Stimulated activated CD8-positive, alpha-beta memory T cell treated with anti-CD3 and anti-CD28 coated beads, Interleukin-15, amount 100 ng/mL, for 24 hours (primary cell): ENCODE results near the gene LMO7.

Experiments
- DNase-seq: peaks from one replicate; pipeline ENCODE4 v3.0.0-alpha.2; 2020; ENCODE audit warnings: low read depth

LMO7 gene

DNA sequence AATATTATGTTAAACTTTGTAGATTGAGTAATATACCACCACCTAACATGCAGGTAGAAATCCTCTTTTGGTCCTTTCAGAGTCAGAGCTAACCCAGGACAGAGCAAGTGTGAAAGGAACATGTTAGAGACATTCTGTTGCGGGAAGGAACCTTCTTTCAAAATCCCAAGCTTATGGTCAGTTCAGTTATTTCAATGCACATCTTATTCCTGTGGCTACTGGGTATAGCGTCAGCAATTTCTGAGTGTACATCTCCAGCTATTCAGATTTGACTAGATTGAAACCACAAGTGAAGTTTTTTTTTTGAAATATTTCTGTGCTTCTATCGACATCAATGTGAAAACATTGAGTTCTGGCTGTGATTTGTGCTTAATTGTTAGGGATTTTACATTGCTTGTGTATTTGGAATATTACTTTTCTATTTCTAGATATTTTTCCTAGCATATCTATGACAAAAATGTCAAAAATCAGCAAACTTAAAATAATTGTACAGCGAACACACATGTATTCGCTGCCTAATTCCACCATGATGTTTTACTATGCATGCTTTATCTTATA, 165.3 kb downstream of the LMO7 start:
- DNase-seq, result no peak

DNA sequence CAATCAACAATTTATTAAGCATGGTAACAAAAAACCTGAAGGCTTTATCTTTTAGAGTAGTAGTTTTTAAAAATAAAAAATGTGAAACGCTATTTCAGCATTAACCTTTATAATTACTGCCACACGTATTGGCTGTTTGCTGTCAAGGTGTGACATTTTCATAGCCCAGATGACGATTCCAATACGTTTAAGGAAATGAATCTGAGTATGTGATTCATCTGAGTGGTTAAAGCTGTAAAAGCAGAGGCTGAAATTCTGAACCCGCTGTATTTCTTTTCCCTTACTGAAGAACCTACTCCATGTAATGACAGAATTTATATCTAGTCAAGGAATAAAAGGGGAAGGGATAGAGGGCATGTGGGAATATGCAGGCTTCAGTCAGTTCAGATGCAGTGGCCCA, 166.0 kb downstream of the LMO7 start:
- no peak for DNase-seq

DNA sequence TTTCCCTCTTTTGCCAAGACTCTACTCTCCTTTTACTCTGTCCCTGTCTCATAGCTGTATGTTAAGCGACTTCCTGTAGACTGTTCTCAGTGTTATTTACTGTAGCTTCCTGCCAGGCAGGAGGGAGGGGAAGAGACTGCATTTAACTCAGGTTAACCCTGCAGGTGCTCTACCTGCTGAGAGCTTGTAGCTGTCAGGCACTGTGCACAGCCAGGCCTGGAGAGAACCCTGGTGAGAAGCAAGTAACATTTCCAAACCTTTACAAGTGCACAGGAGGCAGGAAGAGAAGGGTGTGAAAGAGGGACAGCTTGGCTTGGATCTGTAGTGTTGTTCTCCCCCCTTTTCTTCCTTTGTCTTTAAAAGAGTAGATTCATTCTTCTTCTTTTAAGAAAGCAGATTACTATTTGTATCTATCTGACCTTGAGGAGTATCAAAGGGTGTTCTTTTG, 167.1 kb downstream of the LMO7 start:
- no peak for DNase-seq

- DNase-seq, result no peak
These were observed 167.9 kb downstream of the LMO7 start for GRCh38 chr13:75804054-75804453.

- DNase-seq, result no peak
These were observed 168.5 kb downstream of the LMO7 start for GRCh38 chr13:75804605-75805004.

DNA sequence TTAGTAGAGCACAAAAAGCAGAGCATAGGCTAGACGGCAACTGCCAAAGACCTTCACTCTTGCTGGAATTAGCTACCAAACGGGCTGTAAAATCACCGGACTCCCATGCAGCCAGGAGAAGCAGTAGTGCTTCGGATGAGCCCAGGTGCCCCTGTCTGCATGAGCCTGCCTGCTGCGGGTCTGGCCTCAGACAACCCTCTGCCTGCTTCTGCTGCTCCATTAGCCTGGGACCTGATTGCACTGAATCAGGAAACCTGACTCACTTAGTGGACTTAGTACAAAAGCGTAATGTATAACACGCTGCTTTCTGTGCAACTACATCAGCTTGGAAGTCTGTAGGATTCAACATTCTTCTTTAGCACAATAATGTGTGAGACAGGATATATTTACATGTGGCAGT, 170.0 kb downstream of the LMO7 start:
- DNase-seq, result no peak

GRCh38 chr13:75811361-75811760, 175.2 kb downstream of the LMO7 start:
- DNase-seq, result no peak

DNA sequence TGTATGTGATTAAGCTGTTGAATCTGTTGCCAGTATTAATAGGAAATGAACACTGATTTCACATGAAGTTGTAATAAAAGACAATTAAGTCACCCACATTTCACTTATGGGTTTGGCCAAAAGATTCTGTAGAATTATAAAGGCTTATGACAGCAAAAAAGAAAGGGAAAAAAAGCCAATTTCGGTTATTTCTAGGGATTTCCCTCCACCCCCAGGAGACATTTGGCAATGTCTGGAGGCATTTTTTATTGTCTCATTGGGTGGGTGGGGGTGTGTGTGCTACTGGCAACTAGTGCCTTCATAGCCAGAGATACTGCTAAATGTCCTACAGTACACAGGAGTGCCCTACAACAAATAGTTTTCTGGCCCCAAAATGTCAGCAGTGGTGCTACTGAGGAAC, 175.7 kb downstream of the LMO7 start:
- DNase-seq, result no peak

DNA sequence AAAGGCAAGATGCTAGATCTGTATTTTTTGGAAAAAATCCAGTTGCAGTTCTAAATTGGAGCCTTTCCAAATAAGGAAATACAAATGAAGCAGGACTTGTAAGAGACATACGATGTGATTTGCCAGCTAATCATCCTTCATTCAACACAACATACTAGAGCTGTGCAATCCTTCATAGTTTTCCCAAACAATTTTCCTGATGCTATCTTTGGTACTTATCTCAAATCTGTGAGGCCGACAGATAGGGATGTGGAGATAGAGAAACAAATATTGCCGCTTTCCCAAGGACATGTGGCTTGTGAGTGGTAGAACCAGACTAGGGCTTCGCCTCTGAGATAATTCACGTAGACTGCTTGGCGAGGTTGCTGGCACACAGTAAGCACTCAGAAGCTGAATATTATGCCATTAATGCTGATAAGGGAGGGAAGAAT, 176.6 kb downstream of the LMO7 start:
- DNase-seq, result no peak

GRCh38 chr13:75813323-75813722, 177.2 kb downstream of the LMO7 start:
- DNase-seq, result no peak

DNA sequence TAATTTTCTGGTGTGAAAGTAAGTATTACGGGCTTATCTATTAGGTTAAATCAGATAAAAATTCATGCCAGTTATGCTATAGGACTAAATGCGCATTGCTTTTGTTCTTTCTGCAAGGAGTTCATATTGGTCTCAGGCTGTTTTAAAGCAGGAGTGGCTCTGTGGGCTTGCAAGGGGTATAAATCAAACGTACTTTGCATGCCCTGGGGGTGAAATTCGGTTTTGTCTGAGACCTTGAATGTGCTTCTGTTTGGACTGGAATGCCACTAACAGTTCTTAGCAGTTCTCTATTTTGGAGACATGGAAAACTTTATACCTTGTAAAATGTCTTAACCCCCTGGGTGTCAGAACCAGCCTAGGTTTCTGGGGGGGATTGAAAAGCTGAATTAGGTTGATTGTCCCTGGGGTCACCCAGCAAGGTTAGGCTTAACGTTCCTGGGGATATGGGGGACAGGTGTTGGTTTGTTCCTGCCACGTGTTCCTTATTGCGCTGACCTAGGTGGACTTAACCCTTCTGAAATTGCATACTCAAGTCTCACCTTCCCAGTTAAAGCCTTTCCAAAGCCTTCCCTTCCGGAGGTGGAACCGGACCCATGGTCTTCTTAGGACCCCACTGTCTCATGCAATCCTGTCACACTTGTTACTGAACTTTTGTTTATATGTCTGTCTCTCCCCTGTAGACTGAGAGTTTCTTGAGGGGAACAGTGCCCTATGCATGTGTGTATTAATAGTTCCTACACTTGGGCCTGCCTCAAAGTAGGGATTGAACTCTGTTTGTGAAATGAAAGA, 182.2 kb downstream of the LMO7 start:
- no peak for DNase-seq

DNA sequence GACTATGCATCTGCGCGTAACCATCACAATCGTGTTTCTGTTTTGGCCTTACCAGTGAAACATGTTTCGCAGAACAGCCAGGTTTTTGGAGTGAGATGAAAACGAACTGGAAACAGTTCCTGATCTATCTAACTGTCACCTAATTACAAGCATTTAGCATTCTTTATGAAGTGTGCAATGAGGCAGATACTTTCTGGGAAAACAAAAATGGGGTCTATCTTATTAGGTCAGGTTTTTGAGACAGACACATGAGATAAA, 182.8 kb downstream of the LMO7 start:
- DNase-seq, result no peak

DNA sequence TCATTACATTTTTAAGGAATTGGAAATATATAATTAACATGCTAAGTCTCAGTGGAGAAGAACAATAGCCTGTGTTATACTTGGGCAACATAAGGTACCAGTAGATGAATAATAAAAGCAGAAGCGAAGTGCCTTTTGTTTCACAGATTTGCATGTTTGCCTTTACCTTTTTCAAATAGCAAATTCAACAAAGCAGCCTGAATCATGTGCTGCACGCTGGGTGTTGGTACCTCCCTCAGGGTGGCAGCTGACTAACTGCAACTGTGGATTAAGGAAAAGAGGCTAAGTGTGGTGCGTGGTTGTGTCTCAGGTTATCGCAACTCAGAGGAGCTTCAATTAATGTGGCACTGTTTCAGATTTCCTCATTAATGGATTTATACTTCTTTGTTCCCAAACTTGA, 189.0 kb downstream of the LMO7 start:
- DNase-seq, result no peak

- DNase-seq, result no peak
These were observed 189.5 kb downstream of the LMO7 start for GRCh38 chr13:75825594-75825993.

GRCh38 chr13:75826391-75826790, 190.3 kb downstream of the LMO7 start:
- DNase-seq, result no peak

DNA sequence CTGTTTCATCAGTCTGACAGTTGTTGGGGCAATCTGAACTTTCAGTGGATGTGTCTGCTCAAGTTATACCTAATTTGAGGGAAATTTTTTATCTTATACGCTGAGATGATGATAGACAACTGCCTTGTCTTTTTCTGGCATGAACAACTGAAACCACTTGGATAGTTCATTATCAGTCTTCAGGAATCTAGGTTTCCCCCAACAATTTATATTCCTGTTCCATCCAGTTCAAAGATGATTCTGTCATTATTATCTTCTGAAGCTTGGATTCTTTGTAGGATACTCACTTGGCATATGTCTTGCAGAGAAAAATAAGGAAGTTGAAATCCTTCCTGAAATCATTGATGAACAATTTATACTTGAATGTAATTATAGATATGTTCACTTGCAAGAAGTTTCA, 193.7 kb downstream of the LMO7 start:
- DNase-seq, result no peak

DNA sequence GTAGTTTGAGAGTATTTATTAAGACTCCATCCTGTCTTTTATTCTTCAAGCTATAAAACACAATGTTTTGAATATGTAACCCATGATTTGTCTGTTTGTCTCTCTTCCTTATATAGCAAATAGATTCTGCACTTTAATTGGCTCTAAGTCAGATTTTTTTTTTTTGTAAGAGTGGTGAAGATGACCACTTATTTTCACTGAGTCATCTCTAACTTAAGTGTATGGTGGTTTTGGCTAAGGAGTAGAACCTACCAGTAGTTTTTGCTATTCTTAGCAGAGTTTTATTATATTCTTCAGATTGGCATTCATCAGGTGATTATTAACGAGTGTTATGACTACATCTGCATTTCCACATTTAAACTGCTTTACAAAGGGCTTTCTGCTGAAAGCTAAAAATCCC, 194.7 kb downstream of the LMO7 start:
- no peak for DNase-seq

- no peak for DNase-seq
These were observed 195.3 kb downstream of the LMO7 start for GRCh38 chr13:75831389-75831788.

- DNase-seq, result no peak
These were observed 196.7 kb downstream of the LMO7 start for GRCh38 chr13:75832812-75833211.

DNA sequence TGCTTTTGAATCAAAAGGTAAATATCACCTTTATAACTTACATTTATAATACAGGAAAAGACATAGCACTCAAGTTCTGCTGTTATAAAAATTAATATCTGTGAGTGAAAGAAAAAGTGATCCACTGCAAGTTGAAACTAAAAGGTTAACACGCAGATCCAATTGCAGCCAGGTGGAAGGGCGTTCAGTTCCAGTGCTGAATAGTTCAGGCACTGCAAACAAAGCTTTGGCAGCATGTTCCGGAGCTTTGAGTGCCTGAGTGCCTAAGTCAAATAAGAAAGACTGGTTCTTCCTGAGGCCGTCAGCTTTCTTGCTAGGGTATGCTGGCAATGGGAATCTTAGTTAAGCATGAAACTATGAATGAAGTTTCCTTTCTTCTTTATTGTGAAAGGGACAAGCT, 200.3 kb downstream of the LMO7 start:
- no peak for DNase-seq

- DNase-seq, result no peak
These were observed 202.4 kb downstream of the LMO7 start for GRCh38 chr13:75838366-75839005.

DNA sequence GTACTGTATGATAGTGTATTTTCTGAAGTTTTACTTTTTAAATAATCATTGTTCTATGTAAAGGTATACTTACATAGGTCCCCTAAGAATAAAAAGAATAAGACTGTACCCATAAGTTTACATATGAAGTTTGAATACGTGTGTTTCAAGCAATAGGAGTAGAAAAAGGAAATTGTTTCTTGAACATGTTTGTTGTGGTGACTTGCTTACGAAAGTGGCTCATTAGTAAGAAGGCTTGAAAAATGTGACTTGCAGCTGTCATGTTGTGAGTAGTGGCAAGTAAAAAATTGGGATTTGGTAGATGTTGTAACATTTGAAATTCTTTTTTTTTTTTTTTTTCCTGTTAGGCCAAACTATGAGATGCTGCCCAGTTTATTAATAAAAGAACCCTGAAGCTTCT, 203.3 kb downstream of the LMO7 start:
- DNase-seq, result no peak

DNA sequence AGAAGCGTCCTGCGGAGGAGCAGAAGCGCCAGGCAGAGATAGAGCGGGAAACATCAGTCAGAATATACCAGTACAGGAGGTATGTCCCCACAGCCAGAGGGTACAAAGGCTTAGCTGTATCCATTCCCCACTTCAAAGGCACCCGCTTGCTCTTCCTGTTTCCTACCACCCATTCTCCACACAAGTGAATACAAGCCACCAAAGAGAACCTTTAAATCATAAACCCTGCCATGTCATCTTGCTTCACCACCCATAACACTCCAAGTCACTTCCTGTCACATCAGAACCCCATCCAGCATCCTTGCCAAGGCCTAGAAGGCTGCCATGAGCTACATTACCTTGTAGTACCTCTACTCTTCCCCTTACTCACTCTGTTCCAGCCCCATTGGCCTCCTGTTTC, 205.8 kb downstream of the LMO7 start:
- no peak for DNase-seq

DNA sequence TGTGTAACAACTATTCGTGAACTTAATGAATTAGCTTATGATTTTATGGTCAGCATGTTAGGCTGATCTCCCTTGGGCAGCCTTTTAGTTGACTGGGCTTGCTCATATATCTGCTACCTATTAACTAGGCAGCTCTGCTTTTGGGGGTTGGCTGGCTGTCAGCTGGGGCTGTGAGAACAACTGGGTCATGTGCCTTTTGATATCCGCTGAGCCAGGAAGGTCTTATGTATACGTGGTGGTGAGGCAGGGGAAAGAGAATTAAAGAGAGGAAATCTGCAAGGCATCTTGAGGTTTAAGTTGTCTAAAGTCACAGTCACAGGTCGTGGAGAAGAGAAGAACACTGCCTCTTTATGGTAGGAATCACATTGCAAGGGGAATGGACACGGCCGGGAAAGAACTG, 206.9 kb downstream of the LMO7 start:
- no peak for DNase-seq
